ENCODE data around the gene DPP6.
"Not testable (repeated sequence)": the region's sequence is repeated elsewhere in the genome, so short reads cannot be mapped to it uniquely, and the experiment has no call there.

Gene DPP6

DNA sequence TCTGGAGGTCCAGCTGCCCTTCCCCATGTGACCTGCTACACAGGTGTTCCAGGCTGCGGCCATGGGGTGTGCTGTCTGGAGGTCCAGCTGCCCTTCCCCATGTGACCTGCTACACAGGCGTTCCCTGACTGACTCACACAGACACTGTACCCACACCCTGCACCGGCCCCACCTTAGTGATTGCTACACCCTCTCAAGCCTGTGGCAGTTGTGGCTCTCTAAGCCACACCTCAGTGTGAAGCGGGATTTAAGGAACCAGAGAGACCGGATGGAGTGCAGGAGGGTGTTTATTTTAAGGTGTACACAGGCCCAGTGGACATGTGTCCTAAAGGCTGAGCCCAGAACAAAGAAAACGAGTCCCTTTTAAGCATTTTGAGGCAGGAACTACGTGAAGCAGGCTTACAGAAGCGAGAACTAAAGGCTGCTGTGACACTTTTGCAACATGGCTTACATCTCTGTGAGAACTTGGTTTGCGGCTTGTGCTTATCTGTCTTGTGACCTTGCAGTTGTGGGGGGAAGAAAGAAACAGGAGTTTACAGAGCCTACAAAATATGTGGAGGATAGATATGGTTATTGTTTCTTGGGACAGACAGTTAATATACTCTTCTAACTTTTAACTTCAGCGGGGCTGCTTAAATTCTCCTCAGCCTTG is 624.4 kb downstream of the DPP6 start:
- DNase-seq = no peak

DNA sequence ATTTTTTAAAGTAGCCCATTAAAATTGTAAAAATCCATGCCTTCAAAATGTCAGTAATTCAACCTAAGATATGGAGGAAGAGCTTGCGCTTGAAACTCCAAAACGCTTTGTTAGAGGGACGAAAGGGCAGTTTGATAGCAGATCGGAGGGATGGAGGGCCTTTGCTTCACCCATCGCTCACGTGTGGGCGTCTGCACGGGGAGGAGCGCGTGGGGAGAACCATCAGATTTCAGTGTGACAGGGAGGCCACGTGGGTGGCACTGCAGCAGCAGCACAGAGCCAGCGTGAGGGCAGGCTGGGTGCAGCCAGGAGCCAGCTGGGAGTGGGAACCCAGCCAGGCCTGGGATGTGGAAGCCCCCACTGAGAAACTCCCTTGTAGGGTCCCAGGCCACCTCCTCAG is 625.3 kb downstream of the DPP6 start:
- no peak for DNase-seq

GRCh38 chr7:154678001-154678550 is 625.9 kb downstream of the DPP6 start:
- not testable (repeated sequence) for DNase-seq

DNA sequence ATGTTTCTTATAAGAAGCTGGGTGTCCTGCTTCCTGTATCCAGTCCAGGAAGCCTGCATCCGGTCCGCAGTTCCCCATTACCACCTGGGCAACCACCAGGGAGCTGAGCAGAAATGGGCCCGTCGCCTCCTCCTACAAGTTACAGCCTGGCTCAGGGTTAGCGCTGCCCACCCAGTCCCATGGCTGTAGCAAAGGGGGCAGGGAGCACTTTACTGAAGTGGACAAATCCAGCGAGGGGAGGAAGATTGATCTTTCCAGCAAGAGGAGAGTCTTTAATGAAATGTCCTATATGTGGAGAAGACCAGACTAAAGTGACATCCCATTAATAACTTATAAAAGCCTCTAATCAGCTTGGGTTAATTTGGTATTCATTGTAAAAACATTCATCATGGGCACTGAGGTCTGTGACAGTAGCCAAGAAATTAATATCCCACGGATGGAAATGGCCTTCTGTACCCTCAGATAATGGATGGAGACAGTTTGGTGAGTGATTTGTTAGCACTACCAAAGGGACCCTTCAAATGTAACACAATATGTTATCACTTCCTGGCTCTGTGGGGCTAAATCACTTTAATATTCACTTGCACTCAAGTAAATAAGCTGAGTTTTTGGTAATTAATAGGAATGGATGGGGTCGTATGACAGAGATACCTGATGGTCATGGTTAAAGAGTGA is 627.3 kb downstream of the DPP6 start:
- DNase-seq = no peak

DNA sequence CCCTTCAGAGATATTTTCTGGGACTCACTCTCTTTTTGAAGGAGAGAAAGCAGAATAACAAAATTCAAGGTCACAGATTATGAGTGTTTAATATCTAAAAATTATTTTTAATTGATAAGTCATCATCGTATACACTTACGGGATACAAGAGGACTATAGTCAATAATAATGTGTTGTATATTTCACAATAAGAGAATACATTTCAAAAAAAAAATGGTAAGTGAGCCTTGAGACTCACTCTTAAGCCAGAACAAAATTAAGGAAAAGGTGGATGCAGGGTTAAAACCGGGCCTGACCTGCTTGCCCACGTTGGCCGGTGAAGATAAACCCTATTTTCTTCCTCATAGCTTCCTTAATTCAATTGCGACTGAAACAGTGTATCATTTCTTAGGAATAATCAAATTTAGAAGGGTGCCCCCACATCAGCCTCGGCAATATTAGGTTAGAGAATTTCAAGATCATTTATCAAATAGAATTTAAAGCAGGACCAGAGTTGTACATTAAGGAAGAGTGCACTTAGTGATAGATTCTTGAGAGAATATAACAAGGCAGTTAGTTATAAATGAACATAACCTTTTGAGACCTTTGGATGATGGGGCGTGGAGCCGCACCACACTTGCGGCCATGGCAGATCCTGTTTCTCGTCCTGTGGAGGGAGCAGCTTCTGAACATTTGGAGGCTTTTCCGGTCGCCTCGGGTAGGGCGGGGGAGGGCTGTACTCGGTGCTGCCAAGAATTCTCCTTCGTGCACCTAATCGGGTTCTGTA is 628.9 kb downstream of the DPP6 start:
- no peak for DNase-seq

GRCh38 chr7:154682003-154682402 is 629.8 kb downstream of the DPP6 start:
- DNase-seq = no peak

- no peak for DNase-seq
Observed at GRCh38 chr7:154684666-154685563, 632.7 kb downstream of the DPP6 start.

DNA sequence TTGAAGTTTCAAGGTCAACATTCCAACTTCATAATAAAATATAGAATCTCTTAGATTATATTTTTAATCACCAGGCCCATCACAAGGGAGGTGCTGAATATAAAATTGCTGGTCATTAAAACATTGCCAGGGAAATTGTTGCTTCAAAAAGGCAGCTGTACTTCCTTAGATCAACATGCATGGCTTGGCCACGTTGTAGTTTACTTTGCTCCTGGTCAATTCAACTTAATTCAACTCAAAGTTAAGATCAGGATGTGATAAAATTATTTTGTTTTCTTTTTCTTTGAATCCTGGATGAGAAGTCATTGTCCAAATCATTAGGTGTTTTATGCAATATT is 633.3 kb downstream of the DPP6 start:
- no peak for DNase-seq

- no peak for DNase-seq
Observed at GRCh38 chr7:154686305-154686704, 634.1 kb downstream of the DPP6 start.

DNA sequence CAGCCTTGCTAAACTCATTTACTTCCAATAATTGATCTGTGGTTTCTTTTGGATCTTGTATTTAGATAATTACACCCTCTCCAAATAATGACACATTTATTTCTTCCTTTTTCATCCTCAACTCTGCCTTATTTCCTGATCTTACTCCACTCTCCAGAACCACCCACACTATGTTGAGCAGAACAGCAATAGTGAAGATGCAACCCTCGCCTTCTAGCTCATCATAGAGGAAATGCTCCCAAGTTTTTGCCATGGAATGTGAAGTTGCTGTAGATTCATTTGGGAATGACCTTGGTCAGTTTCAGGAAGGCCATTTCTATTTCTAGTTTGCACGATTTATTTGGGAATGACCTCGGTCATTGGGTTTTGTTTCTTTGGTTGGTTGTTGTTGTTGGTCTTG is 636.8 kb downstream of the DPP6 start:
- DNase-seq = no peak

DNA sequence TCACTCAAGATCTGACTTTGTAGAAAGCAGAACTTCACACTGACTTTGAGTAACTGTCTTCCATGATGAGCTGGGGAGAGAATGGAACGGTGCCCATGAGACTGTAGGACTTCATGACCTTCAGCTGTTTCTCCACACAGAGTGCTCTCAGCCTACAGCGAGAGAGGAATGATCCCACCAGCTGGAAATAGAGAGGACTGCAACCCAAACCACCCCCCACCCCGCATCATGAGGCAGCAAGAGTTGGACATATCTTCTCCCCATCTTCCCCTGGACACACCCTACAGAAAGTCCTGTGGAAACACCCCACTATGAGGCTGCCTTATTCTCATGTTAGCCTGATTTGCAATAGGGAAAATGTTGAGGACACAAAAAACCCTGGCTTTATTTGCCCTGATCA is 638.2 kb downstream of the DPP6 start:
- no peak for DNase-seq

GRCh38 chr7:154693661-154694060 is 641.5 kb downstream of the DPP6 start:
- DNase-seq = no peak

- no peak for DNase-seq
Observed at GRCh38 chr7:154695836-154696235, 643.6 kb downstream of the DPP6 start.

- DNase-seq = no peak
Observed at GRCh38 chr7:154696556-154696955, 644.4 kb downstream of the DPP6 start.

DNA sequence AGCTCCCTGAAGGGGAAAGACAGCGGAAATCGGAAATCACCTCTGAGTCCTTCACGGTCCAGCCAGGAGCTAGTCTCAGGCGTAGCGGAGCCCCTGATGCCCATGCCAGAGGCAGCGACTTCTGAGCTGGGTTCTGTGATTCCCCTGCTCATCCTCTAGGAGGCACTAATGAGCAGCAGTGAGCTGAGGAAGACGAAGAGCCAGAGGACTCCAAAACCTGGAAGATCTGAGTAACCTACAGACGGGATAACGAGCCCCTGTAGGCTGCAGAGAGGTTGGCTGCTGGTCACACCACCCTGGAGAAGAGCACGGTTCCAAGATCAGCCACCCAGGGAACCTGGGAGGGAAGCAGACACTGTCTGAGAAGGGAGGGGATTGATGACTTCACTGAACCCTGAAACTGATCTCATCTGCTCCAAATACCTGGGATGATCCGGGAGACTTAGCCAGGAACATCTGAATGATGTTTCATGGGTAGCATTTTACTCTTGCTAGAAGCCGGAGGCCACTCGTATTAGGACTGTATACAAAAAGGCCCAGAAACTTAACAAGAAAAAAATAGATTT is 646.6 kb downstream of the DPP6 start:
- no peak for DNase-seq

DNA sequence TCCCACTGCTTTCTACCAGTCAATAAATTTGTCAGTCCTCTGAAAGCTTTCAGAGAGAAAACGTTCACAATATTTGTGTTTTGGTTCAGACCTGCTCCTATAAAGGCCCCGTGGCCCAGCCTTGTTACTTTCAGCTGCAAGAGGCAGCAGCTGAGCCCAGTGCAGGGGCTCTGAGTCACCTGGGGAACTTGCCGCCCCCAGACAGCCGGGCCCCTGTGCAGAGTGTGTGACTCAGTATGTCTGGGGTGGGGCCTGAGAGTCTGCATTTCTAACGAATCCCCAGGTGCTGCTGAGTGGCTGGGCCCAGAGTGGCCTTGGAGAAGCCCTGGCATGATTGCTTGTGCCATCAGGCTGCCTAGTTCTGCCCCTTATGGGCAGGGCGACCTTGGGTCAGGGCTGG is 647.2 kb downstream of the DPP6 start:
- no peak for DNase-seq

- DNase-seq = no peak
Observed at GRCh38 chr7:154709840-154710520, 657.8 kb downstream of the DPP6 start.

DNA sequence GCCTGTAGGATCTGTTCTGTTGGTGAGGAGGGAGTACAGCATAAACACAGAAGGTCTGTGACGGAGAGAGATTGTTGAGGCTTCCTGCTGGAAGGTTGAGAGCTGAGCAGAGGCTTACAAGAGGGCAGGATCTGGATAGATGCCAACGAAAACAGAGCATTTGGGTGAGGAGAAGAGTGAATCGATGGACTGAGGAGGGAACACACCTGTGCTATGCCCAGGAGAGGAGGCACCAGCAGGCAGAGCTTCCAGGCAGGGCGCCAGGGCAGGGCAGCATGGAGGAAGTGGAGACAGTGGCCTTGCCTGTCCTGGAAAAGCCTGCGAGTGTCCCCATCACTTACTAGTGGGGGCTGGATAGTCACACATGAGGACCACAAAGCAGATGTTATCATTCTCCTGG is 667.8 kb downstream of the DPP6 start:
- DNase-seq = no peak

DNA sequence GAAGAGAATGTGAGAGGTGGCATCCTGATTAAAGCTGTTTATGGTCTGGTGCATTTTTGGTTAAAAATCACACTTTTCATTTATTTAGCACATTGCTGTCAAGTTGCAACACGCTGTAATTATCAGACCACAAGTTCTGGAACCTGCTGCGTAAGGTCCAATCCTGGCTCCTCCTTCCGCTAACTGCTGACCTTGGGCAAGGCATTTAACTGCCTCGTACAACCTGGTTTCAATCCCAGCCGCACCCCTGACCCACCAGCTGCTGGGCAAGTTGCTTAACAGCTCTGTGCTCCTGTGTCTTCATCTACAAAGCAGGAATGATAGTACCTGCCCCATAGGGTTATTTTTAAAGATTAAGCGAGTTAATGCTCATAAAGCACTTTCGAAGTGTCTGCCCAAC is 668.9 kb downstream of the DPP6 start:
- DNase-seq = no peak

GRCh38 chr7:154726368-154726767 is 674.2 kb downstream of the DPP6 start:
- no peak for DNase-seq

GRCh38 chr7:154729056-154729455 is 676.9 kb downstream of the DPP6 start:
- no peak for DNase-seq

DNA sequence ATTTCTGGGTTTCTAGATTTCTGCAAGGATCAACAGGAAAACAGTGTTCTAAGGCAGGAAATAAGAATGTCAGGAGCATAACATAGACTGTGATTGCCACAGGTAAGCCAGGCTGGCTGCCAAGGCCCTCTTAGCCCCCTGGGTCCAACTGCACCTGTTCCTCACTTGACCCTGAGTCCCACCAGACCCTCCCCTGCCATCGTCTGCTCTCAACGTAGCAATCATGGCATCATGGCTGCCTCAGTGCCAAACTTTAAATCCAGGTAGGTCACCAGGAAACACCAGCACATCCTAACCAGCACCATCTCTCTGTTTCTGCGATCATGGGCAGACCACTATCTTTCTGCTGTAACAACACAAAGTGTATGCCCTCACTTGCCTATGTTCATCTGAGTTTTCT is 683.6 kb downstream of the DPP6 start:
- no peak for DNase-seq

Measured in inflammatory macrophage (primary cell).